H1 (cell line): ENCODE data around the gene MYO18A. TPM values are rescaled to one million over a fixed set of nuclear protein-coding genes. Genes with fewer than 3 reads are reported as not detected.

ENCODE experiments used
- CTCF ChIA-PET: fragments of 300-600 bp; sonication (Branson Sonifier 250); formaldehyde crosslinking; loops from one replicate; lab custom pipeline; 2021; ENCODE audit not compliant: partially characterized antibody; lab: Charles Lee
- POLR2A ChIA-PET: fragments of 300-600 bp; sonication (Branson Sonifier 250); formaldehyde crosslinking; loops from one replicate; lab custom pipeline; 2021; ENCODE audit warnings: inconsistent platforms; ENCODE audit not compliant: partially characterized antibody; lab: Charles Lee
- DNase-seq, 2 experiments: peaks; one replicate each; pipeline versions ENCODE4 v3.0.0 to v3.0.0-alpha.2; 2010 to 2022; ENCODE audit warnings: low spot score in 2 of 2, low read depth in 1 of 2, mixed read lengths in 1 of 2
- FAIRE-seq: peaks from 2 replicates; lab custom pipeline; 2011; peaks lifted over from hg19 to GRCh38; lab: Jason Lieb, UNC
- H2AFZ ChIP-seq: 2 replicates; pipeline ENCODE4 v1.8.1; 2012; ENCODE audit warnings: low read length, inconsistent platforms
- H2AK5ac ChIP-seq: 2 replicates; pipeline ENCODE4 v1.6.1; 2013; ENCODE audit warnings: low read depth, low read length
- H2BK120ac ChIP-seq: replicated peaks from 2 replicates; pipeline ENCODE3; 2013; ENCODE audit warnings: low read depth, low read length, inconsistent platforms
- H2BK12ac ChIP-seq: 2 replicates; pipeline ENCODE4 v1.6.1; 2013; ENCODE audit warnings: low read depth, low read length
- H2BK15ac ChIP-seq: 2 replicates; pipeline ENCODE4 v1.6.1; 2013; ENCODE audit warnings: low read length
- H2BK20ac ChIP-seq: 2 replicates; pipeline ENCODE4 v1.6.1; 2013; ENCODE audit warnings: low read length
- H2BK5ac ChIP-seq: 2 replicates; pipeline ENCODE4 v1.6.1; 2013; ENCODE audit warnings: low read depth, low read length
- H3K14ac ChIP-seq: 2 replicates; pipeline ENCODE4 v1.6.1; 2013; ENCODE audit warnings: inconsistent platforms; ENCODE audit not compliant: insufficient read length
- H3K18ac ChIP-seq: 2 replicates; pipeline ENCODE4 v1.6.1; 2013; ENCODE audit warnings: low read length; ENCODE audit errors: extremely low read depth
- H3K23ac ChIP-seq: 2 replicates; pipeline ENCODE4 v1.6.1; 2013; ENCODE audit warnings: inconsistent platforms; ENCODE audit not compliant: insufficient read length
- H3K23me2 ChIP-seq: 2 replicates; pipeline ENCODE4 v1.6.1; 2013; ENCODE audit warnings: low read depth, low read length
- H3K27ac ChIP-seq: 2 replicates; pipeline ENCODE4 v1.6.1; 2011; ENCODE audit warnings: low read depth, low read length, inconsistent platforms
- H3K27me3 ChIP-seq, 4 experiments: replicated peaks in 1 of 4; 1 replicate in 1 of 4; 2 replicates in 3 of 4; pipeline versions ENCODE4 v1.6.1 to v1.8.1; 2011 to 2013; ENCODE audit warnings: low read length in 3 of 4, mild to moderate bottlenecking in 3 of 4, inconsistent platforms in 2 of 4, mixed read lengths in 2 of 4, moderate library complexity in 1 of 4; ENCODE audit not compliant: control insufficient read depth in 3 of 4, insufficient read depth in 3 of 4; ENCODE audit errors: extremely low read depth in 1 of 4
- H3K36me3 ChIP-seq, 4 experiments: 2 replicates each; pipeline versions ENCODE4 v1.6.1 to v1.8.1; 2011 to 2013; ENCODE audit warnings: mild to moderate bottlenecking in 4 of 4, low read length in 3 of 4, moderate library complexity in 2 of 4, control low read depth in 1 of 4, inconsistent platforms in 1 of 4; ENCODE audit not compliant: insufficient read depth in 4 of 4, control insufficient read depth in 2 of 4
- H3K4ac ChIP-seq: replicated peaks from 2 replicates; pipeline ENCODE3; 2013; ENCODE audit warnings: low read length, low read depth, mixed read lengths, inconsistent platforms; ENCODE audit not compliant: insufficient read length
- H3K4me1 ChIP-seq, 4 experiments: replicated peaks in 1 of 4; 1 replicate in 1 of 4; 2 replicates in 3 of 4; pipeline versions ENCODE4 v1.6.1 to v1.8.1; 2011 to 2013; ENCODE audit warnings: low read length in 3 of 4, inconsistent platforms in 2 of 4, mixed read lengths in 1 of 4; ENCODE audit not compliant: insufficient read depth in 4 of 4, control insufficient read depth in 3 of 4
- H3K4me2 ChIP-seq, 2 experiments: 2 replicates each; pipeline versions ENCODE4 v1.6.1 to v1.8.1; 2011 to 2013; ENCODE audit warnings: low read depth in 2 of 2, low read length in 2 of 2, control low read depth in 1 of 2, inconsistent platforms in 1 of 2, mild to moderate bottlenecking in 1 of 2; ENCODE audit not compliant: insufficient read depth in 1 of 2
- H3K4me3 ChIP-seq, 4 experiments: fragments of 200-600, 300-600 bp in 1 of 4; sonication (generic), shearing (Covaris generic), sonication (Bioruptor Twin) in 1 of 4; 2 replicates each; pipeline versions ENCODE4 v1.5.1 to v1.8.1; 2011 to 2016; ENCODE audit warnings: low read length in 4 of 4, low read depth in 3 of 4, control low read depth in 2 of 4, inconsistent platforms in 2 of 4, mild to moderate bottlenecking in 2 of 4, mixed read lengths in 1 of 4, moderate library complexity in 1 of 4; ENCODE audit not compliant: insufficient read depth in 2 of 4; ENCODE audit errors: extremely low read depth in 1 of 4
- H3K56ac ChIP-seq: replicated peaks from 2 replicates; pipeline ENCODE3; 2013; ENCODE audit warnings: low read depth, mild to moderate bottlenecking, mixed read lengths, low read length, inconsistent platforms; ENCODE audit not compliant: insufficient read length
- H3K79me1 ChIP-seq: 2 replicates; pipeline ENCODE4 v1.6.1; 2013; ENCODE audit warnings: low read depth, low read length, control low read depth
- H3K79me2 ChIP-seq, 2 experiments: 2 replicates each; pipeline versions ENCODE4 v1.6.1 to v1.8.1; 2012 to 2013; ENCODE audit warnings: low read length in 2 of 2, mild to moderate bottlenecking in 2 of 2, inconsistent platforms in 1 of 2; ENCODE audit not compliant: insufficient read depth in 2 of 2, control insufficient read depth in 1 of 2
- H3K9ac ChIP-seq, 4 experiments: replicated peaks in 1 of 4; 1 replicate in 1 of 4; 2 replicates in 3 of 4; pipeline versions ENCODE4 v1.6.1 to v1.8.1; 2011 to 2013; ENCODE audit warnings: low read depth in 3 of 4, low read length in 3 of 4, control low read depth in 2 of 4, mild to moderate bottlenecking in 2 of 4, moderate library complexity in 2 of 4, inconsistent platforms in 1 of 4; ENCODE audit errors: extremely low read depth in 1 of 4
- H3K9me3 ChIP-seq, 2 experiments: 2 replicates each; pipeline versions ENCODE4 v1.6.1 to v1.8.1; 2012 to 2013; ENCODE audit warnings: mild to moderate bottlenecking in 2 of 2, moderate library complexity in 2 of 2, control low read depth in 1 of 2, inconsistent platforms in 1 of 2, low read depth in 1 of 2, low read length in 1 of 2, mixed read lengths in 1 of 2; ENCODE audit not compliant: insufficient read depth in 2 of 2
- H4K20me1 ChIP-seq, 2 experiments: replicated peaks in 1 of 2; 2 replicates each; pipeline versions ENCODE3 to v1.8.1; 2011 to 2013; ENCODE audit warnings: inconsistent platforms in 2 of 2, low read length in 2 of 2, mild to moderate bottlenecking in 1 of 2; ENCODE audit not compliant: insufficient read depth in 2 of 2, control insufficient read depth in 1 of 2
- H4K5ac ChIP-seq: 2 replicates; pipeline ENCODE4 v1.6.1; 2013; ENCODE audit warnings: low read length, low read depth, mixed read lengths, inconsistent platforms; ENCODE audit not compliant: insufficient read length
- H4K8ac ChIP-seq: 2 replicates; pipeline ENCODE4 v1.8.0; 2013; ENCODE audit warnings: mild to moderate bottlenecking, moderate library complexity, low read length, inconsistent platforms; ENCODE audit not compliant: insufficient read depth; ENCODE audit errors: extremely low read depth
- H4K91ac ChIP-seq: replicated peaks from 2 replicates; pipeline ENCODE3; 2013; ENCODE audit warnings: low read length, mixed read lengths, inconsistent platforms; ENCODE audit not compliant: insufficient read length
- BACH1 ChIP-seq: IDR thresholded peaks from 2 replicates; pipeline ENCODE4 v1.6.1; 2012; ENCODE audit warnings: low read length, improper control_type of control experiment
- EGR1 ChIP-seq: IDR thresholded peaks from 2 replicates; pipeline ENCODE4 v1.6.1; 2011; ENCODE audit warnings: low read depth, low read length, borderline replicate concordance
- FOSL1 ChIP-seq: IDR thresholded peaks from 2 replicates; pipeline ENCODE4 v1.6.1; 2011; ENCODE audit warnings: mild to moderate bottlenecking, low read depth, low read length, moderate library complexity; ENCODE audit not compliant: insufficient read depth
- GTF2F1 ChIP-seq: IDR thresholded peaks from 2 replicates; pipeline ENCODE4 v1.6.1; 2012; ENCODE audit warnings: low read depth, low read length, improper control_type of control experiment, borderline replicate concordance
- KDM4A ChIP-seq: IDR thresholded peaks from one replicate; pipeline ENCODE4 v1.7.1; 2012; ENCODE audit warnings: low read depth, mild to moderate bottlenecking, moderate library complexity, low read length, inconsistent platforms; ENCODE audit not compliant: severe bottlenecking
- RAD21 ChIP-seq, 2 experiments: IDR thresholded peaks in 1 of 2; conservative IDR thresholded peaks in 1 of 2; 2 replicates each; pipeline ENCODE4 v1.6.1; 2011; ENCODE audit warnings: low read depth in 2 of 2, low read length in 2 of 2, improper control_type of control experiment in 1 of 2, inconsistent platforms in 1 of 2, mild to moderate bottlenecking in 1 of 2, moderate library complexity in 1 of 2
- RBBP5 ChIP-seq: IDR thresholded peaks from 2 replicates; pipeline ENCODE4 v1.7.1; 2012; ENCODE audit warnings: low read depth, mild to moderate bottlenecking, inconsistent platforms, low read length, moderate library complexity, borderline replicate concordance
- RXRA ChIP-seq: IDR thresholded peaks from 2 replicates; pipeline ENCODE4 v1.6.1; 2011; ENCODE audit warnings: low read depth, mild to moderate bottlenecking, low read length, moderate library complexity; ENCODE audit not compliant: insufficient read depth
- SP1 ChIP-seq: IDR thresholded peaks from 2 replicates; pipeline ENCODE4 v1.6.1; 2011; ENCODE audit warnings: low read depth, low read length
- TAF1 ChIP-seq: IDR thresholded peaks from 2 replicates; pipeline ENCODE4 v1.6.1; 2011; ENCODE audit warnings: mild to moderate bottlenecking, low read depth, low read length
- TEAD4 ChIP-seq: IDR thresholded peaks from 2 replicates; pipeline ENCODE4 v1.6.1; 2012; ENCODE audit warnings: low read depth, low read length, inconsistent platforms, mixed read lengths
- WGBS, 2 experiments: shearing (Covaris generic) in 1 of 2; methylation state at CpG; one replicate each; pipeline versions ENCODE4 v1.1.6 to v1.1.7; 2013 to 2015; ENCODE audit warnings: low lambda C conversion rate in 2 of 2, mixed read lengths in 2 of 2, inconsistent platforms in 1 of 2, low coverage in 1 of 2, missing lambda C conversion rate in 1 of 2; ENCODE audit not compliant: insufficient replicate concordance in 2 of 2, insufficient coverage in 1 of 2, insufficient read length in 1 of 2; ENCODE audit errors: extremely low coverage in 1 of 2, missing lambda C conversion rate in 1 of 2; 5-methylcytosine and 5-hydroxymethylcytosine counted together
- polyA plus RNA-seq, 7 experiments: library from polyadenylated mRNA; depleted of rRNA in 3 of 7; stranded (reverse) in 5 of 7; unstranded in 2 of 7; fragments of >200 nt in 5 of 7; fragments of 200-250 nt in 2 of 7; gene quantifications; 1 replicate in 5 of 7; 2 replicates in 1 of 7; 4 replicates in 1 of 7; pipeline versions ENCODE4 v1.2.1 to v1.2.3, GENCODE V29; 2011 to 2013; ENCODE audit warnings: missing spikeins in 2 of 7, mixed read lengths in 2 of 7
- total RNA-seq: library from RNA; stranded (reverse); fragmentation: NEBNext Ultra II Directional; extraction: Animal tissue kit (Norgen Biotek cat#: 25700); gene quantifications from 2 replicates; pipeline ENCODE4 v1.2.1, GENCODE V29; 2021

MYO18A gene
- total and polyA plus RNA-seq, 2 of the 8 experiments (the other 6 are each of a cell fraction or from before 2014, with no cell fraction given) = 7.6 to 43.8 TPM

DNA sequence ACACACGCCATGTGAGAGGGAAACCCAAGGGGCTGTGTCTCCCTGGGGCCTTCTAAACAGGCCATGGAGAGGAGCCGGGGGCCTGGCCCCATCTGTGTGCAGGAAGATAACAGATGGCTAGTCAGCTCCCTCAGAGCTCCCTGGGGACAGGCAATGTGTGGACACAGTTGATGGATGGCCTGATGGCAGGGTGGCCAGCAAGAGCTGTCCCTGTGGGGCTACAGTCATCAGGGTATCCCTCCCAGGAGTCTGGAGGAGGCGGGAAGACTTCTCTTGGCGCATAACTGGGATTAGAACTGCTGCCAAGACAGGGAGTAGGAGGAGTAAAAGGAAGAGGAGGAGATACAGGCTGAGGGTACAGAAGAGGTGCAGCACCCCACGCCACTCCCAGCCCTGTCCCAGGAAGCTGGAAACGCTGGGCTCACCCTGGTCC is 17.3 kb downstream of the MYO18A start:
- Histone ChIP-seq H2AFZ (no peak overlapping the region), H3K23me2 (no peaks in the 10 kb centered on the region), H3K9me3 (no peaks in the 10 kb centered on the region), H3K79me1 (peaks cover 3% of the 10 kb centered on the region), H2BK12ac (no peak overlapping the region), H2AK5ac (no peak overlapping the region), H3K36me3 (peaks cover 0 to 13% (median 3%) of the 10 kb centered on the region in 4 experiments; a peak in 3 of 8 replicates), H3K4me2 (no peak overlapping the region), H3K18ac (no peak overlapping the region), H3K23ac (no peak overlapping the region), H2BK120ac (no peak overlapping the region), H3K27me3 (no peaks in the 10 kb centered on the region), H2BK5ac (no peak overlapping the region), H3K4me1 (peaks cover 0 to 2% (median 1%) of the 10 kb centered on the region in 4 experiments; a peak in 2 of 7 replicates), H3K4me3 (no peak overlapping the region), H4K5ac (no peak overlapping the region), H3K27ac (no peak overlapping the region), H3K9ac (no peak overlapping the region), H2BK20ac (no peak overlapping the region), H4K91ac (no peak overlapping the region), H3K14ac (no peak overlapping the region), H2BK15ac (no peak overlapping the region), H3K4ac (no peak overlapping the region), H3K79me2 (peaks cover 0 to 7% of the 10 kb centered on the region in 2 experiments; a peak in 1 of 4 replicates), H3K56ac (no peak overlapping the region), H4K8ac (no peak overlapping the region), H4K20me1 (peaks cover 0 to 13% of the 10 kb centered on the region in 2 experiments)
- FAIRE-seq = no peak
- no peak for DNase-seq
- CTCF ChIA-PET = interaction anchor here (1.8 to 42.5 kb wide), 4 partner anchors 9 to 57 kb away, joined by 5 to 731 read pairs (median 380); partner anchors contain the start of gene MYO18A
- TF ChIP-seq GTF2F1 (no peak), SP1 (no peak), TAF1 (no peak), EGR1 (no peak), RBBP5 (no peak), TEAD4 (no peak), FOSL1 (no peak), BACH1 (no peak), RAD21 (IDR thresholded peaks at IDR 0.05 in 1 of 2, conservative IDR thresholded peaks at IDR 0.05 in 1 of 2; ENCODE audit: low read depth in 2 of 2, low read length in 2 of 2) (no peak), KDM4A (no peak), RXRA (no peak)
- POLR2A ChIA-PET = interaction anchor here (1.4 to 6.1 kb wide), 2 partner anchors 11 to 15 kb away, joined by 3 to 34 read pairs; partner anchors contain the start of gene MYO18A
- 91% methylated on average over 6 of the region's 6 CpGs; no CpG with 5 or more reads in 1 of the 2 experiments for WGBS, 2 experiments
